Vagina (tissue), 2 donors: Measurements from ENCODE around the gene C16orf95.

Experiments used
- CTCF ChIP-seq, 3 experiments: fragments of 450-650 bp in 2 of 3; fragments of 200-600 bp in 1 of 3; sonication (generic) in 1 of 3; IDR thresholded peaks; one replicate each; pipeline ENCODE4 v1.5.1; 2017 to 2019; ENCODE audit warnings: antibody characterized with exemption in 3 of 3, mild to moderate bottlenecking in 2 of 3, moderate library complexity in 2 of 3
- POLR2AphosphoS5 ChIP-seq, 2 donors: sonication (generic); formaldehyde crosslinking; IDR thresholded peaks; one replicate each; pipeline ENCODE4 v1.9.0; 2017; ENCODE audit warnings: antibody characterized with exemption in 2 of 2, mild to moderate bottlenecking in 2 of 2, low read depth in 1 of 2; ENCODE audit not compliant: insufficient read depth in 1 of 2

- TF ChIP-seq CTCF (IDR thresholded peaks at IDR 0.05) (no peak), POLR2AphosphoS5 (IDR thresholded peaks at IDR 0.05; ENCODE audit: insufficient read depth in 1 of 2, low read depth in 1 of 2) (no peak)
Observed at GRCh38 chr16:87306516-87306915, 10.7 kb downstream of the C16orf95 start.
